GM19240 (cell line): ENCODE results near the gene CCDC137.
"Not testable (repeated sequence)": the region's sequence is repeated elsewhere in the genome, so short reads cannot be mapped to it uniquely, and the experiment has no call there.

Experiments used
- DNase-seq: peaks from one replicate; pipeline ENCODE4 v3.0.0; 2011; ENCODE audit warnings: low spot score; ENCODE audit not compliant: insufficient read length

The CCDC137 gene

DNA sequence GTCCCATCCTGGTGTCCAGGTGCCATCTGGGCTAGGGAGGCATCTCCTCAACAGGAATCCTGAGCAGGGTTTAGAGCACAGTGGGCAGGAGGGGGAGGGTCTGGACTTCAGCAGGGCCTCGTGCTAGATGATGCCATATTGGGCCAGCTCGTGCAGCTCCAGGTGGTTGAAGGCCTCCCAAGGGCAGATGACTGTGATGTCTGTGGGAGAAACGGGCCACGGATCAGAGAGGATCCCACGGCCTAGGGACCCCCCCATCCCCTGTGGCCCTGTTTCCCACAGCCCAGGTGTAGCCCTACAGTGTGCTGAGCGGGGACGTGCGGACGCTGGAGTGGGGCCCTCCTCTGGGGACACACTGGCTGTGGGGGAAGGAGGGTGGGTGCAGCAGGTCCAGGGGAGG lies 15.6 kb upstream of the CCDC137 start:
- no peak for DNase-seq

GRCh38 chr17:81651692-81652091 lies 14.8 kb upstream of the CCDC137 start:
- DNase-seq = no peak

DNA sequence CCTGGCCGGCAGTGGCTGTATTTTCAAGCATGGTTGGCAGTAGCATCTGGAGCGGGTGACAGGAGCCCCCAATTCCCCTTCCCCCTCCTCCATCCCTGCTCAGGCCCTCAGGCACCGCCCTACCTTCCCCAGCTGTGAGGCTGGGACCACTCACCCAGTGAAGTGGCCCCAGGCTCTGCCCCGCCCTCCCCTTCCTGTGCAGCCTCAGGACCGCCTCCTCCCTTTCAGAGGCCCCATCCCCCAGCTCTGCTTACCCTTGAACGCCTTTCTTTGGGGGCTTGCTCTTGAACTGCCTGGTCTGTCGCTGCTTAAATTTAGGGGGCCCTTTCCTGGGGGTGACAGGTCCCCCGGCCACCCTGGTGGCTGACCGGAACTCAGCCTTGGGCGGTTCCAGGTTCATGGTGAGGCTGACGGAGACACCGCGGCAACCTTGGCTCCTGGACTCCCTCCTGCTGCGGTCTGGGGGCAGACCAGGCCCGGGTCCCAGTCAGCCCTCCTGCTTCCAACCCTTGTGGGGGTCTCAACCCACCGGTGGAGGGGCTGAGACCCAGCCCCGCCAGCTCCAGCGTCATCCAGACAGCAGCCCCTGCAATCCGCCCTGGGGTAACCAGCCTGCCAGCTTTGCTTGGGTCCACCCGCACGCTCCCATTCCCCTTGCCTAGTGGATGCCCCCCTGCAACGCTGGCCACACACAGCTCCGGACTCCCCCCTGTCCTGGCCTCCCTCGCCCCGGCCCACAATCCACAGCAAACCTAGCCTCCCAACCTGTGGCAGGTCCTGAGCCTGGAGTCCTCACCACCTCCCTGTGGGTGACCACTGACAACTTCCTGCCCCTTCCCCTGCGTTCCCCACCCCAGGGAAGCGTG lies 13.4 kb upstream of the CCDC137 start:
- DNase-seq = peak; percentile 57

- no peak for DNase-seq
Measured at GRCh38 chr17:81655378-81656117, 11.0 kb upstream of the CCDC137 start.

DNA sequence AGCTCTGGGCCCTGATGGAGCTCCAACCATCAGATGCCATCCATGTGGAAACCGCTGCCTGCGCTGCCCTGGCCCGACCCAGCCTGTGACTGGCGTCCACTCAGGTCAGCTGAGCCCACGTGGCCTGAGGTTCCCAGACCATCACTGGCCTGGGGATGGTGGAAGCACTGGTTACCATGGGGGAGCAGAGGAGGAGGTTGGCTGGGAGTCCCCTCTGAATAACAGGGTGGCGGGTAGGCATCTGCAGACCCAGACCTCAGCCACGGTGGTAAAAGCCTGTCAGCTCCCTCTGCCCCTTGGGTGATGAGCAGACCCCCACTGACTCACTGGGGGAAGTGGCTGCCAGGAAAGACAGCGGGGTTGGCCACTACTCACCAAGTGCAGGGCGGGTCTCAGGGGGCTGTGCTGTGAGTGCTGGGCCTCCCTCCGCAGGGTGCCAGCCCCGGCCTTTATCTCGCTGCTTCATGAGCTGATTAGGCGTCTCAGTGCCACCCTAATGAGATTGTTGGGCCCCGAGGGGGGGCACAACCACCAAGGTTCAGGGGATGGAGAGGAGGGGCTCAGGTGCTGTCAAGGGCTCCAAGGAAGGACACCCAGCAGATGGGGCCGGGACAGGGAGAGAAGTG lies 10.3 kb upstream of the CCDC137 start, which contains the start of gene PDE6G:
Gene PDE6G (minus strand): TSS at position 425 of the 626 bp plus-strand sequence. CDS start 3,237 bp downstream, outside the sequence.
- no peak for DNase-seq

GRCh38 chr17:81656835-81657234 lies 9.7 kb upstream of the CCDC137 start:
- no peak for DNase-seq

- no peak for DNase-seq
Measured at GRCh38 chr17:81659038-81659437, 7.5 kb upstream of the CCDC137 start.

DNA sequence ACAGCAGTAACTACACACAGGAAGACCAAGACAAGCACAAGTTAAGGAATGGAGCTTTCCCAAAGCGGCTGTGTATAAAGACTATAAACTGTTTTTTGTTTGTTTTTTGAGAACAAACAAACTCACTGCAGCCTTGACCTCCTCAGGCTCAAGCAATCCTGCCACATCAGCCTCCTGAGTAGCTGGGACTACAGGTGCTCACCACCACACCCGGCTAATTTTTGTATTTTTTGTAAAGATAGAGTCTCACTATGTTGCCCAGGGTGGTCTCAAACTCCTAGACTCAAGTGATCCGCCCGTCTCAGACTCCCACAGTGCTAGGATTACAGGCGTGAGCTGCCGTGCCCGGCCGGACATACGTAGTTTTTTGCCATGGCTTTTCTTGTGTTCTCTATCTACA lies 6.1 kb upstream of the CCDC137 start:
- no peak for DNase-seq

GRCh38 chr17:81662002-81662401 lies 4.5 kb upstream of the CCDC137 start:
- no peak for DNase-seq

DNA sequence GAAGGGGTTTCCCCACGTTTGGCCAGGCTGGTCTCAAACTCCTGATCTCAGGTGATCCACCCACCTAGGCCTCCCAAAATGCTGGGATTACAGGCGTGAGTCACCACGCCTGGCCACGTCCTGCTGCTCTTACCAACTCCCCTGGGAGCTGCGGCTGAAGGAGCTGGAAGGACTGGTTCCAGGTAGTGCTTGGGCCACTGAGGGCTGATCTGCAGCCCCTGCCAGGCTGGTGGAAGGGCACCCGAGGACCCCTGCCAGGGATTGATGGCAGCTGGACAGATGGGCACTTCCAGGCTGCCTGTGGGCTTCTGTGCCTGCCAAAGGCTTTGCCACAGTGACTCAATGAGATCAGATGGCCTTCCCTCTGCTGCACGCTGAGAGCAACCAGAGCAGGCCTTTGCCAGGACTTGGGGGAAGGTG lies 2.5 kb upstream of the CCDC137 start:
- no peak for DNase-seq

- no peak for DNase-seq
Measured at GRCh38 chr17:81665205-81666091, 1.1 kb upstream of the CCDC137 start.

DNA sequence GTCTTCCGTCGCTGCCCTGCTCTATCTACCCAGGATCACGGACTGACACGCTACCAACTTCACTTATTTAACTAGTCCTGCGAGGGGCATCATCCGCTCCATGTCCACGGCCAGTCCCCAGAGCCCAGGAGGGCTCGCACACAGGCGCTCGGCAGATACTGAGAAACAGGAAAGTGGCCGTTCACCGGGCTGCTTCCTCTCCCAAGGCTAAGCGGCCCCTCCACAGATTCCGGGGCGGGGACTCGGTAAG lies 520 bp upstream of the CCDC137 start:
- DNase-seq = no peak

GRCh38 chr17:81667754-81668153 lies 1.2 kb downstream of the CCDC137 start:
- no peak for DNase-seq

GRCh38 chr17:81672504-81672903 lies 6.0 kb downstream of the CCDC137 start:
- DNase-seq = no peak

DNA sequence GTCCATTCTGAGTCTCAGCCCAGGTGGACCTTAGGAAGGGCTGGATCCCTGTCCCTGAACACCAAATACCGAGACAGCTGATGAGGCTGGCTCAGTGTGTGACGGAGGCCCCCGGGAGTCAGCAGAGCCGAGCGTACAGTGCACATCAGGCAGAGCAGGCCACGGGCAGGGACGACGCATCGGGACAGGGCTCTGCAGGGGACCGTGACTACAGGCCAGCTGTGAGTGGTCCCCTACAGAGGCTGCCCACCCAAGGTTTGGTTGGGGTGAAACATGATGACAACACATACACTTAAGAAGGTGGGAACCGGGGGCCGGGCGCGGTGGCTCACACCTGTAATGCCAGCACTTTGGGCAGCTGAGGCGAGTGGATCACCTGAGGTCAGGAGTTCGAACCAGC lies 6.4 kb downstream of the CCDC137 start:
- no peak for DNase-seq

- DNase-seq = no peak
Measured at GRCh38 chr17:81673561-81674258, 7.2 kb downstream of the CCDC137 start.

- not testable (repeated sequence) for DNase-seq
Measured at GRCh38 chr17:81675515-81676221, 9.1 kb downstream of the CCDC137 start.

- no peak for DNase-seq
Measured at GRCh38 chr17:81676906-81677305, 10.4 kb downstream of the CCDC137 start.

GRCh38 chr17:81680150-81680549 lies 13.6 kb downstream of the CCDC137 start:
- no peak for DNase-seq

DNA sequence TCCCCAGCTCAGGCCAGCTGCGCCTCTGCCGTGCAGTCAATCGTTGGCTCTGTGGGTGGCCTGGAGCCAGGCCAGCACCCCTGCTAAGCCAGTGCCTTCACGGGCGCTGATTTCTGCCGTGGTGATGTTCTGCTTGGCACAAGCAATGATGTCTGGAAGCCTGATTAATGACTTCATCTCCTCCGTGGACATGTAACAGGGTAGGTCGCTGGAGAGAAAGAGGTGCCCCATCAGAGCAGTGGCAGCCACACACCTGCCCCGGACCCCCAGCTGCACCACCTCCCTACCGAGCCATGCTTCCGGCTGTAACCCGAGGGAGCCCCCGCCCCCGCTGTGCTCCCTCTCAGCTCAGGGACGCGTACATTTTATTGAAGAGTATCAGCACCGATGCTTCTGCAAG lies 15.1 kb downstream of the CCDC137 start:
- DNase-seq = no peak
